Esophagus squamous epithelium (tissue), 5 donors: ENCODE results near the gene LIN7A. TPM values are rescaled to one million over a fixed set of nuclear protein-coding genes. Genes with fewer than 3 reads are reported as not detected.
A peak's percentile ranks its signal among the peaks of the same experiment; 100 is the strongest.

Experiments used
- DNase-seq: peaks from one replicate; lab custom pipeline; 2025; lab: John Stamatoyannopoulos, UW
- H3K27ac ChIP-seq, 4 donors: fragments of 200-600 bp; sonication (generic); one replicate each; pipeline ENCODE4 v1.5.1; 2016 to 2019; ENCODE audit warnings: mild to moderate bottlenecking in 1 of 4
- H3K27me3 ChIP-seq, 4 donors: fragments of 200-600 bp; sonication (generic); 1 replicate in 3 of 4; 2 replicates in 1 of 4; pipeline versions ENCODE4 v1.5.1 to v1.6.0; 2017 to 2021; ENCODE audit warnings: antibody characterized with exemption in 1 of 4
- H3K36me3 ChIP-seq, 3 donors: fragments of 200-600 bp; sonication (generic); one replicate each; pipeline ENCODE4 v1.5.1; 2016 to 2019
- H3K4me1 ChIP-seq, 3 donors: fragments of 200-600 bp; sonication (generic); one replicate each; pipeline ENCODE4 v1.5.1; 2017 to 2019
- H3K4me3 ChIP-seq, 4 donors: fragments of 200-600 bp; sonication (generic); 1 replicate in 3 of 4; 2 replicates in 1 of 4; pipeline ENCODE4 v1.5.1; 2016 to 2019; ENCODE audit warnings: mild to moderate bottlenecking in 2 of 4, moderate library complexity in 1 of 4
- H3K9me3 ChIP-seq, 3 donors: fragments of 200-600 bp; sonication (generic); one replicate each; pipeline ENCODE4 v1.5.1; 2016 to 2019
- CTCF ChIP-seq, 6 experiments: fragments of 450-650 bp in 4 of 6; fragments of 200-600 bp in 2 of 6; sonication (generic) in 2 of 6; IDR thresholded peaks; one replicate each; pipeline ENCODE4 v1.5.1; 2016 to 2019; ENCODE audit warnings: antibody characterized with exemption in 6 of 6, mild to moderate bottlenecking in 4 of 6, moderate library complexity in 4 of 6
- POLR2A ChIP-seq, 4 donors: fragments of 450-650 bp; IDR thresholded peaks; one replicate each; pipeline ENCODE4 v1.6.1; 2017; ENCODE audit warnings: antibody characterized with exemption in 4 of 4, mild to moderate bottlenecking in 4 of 4, moderate library complexity in 3 of 4
- WGBS, 2 donors: methylation state at CpG; one replicate each; pipeline ENCODE4 v1.1.5; 2018; 5-methylcytosine and 5-hydroxymethylcytosine counted together
- intact Hi-C: fragments of 100-400 bp; cut with DNase I; formaldehyde crosslinking; loops from one replicate; pipeline ENCODE4 v1.15.0; 2022
- total RNA-seq, 4 donors: library from RNA; depleted of rRNA; stranded (reverse); fragments of >200 nt; gene quantifications; one replicate each; pipeline ENCODE4 v1.1.0, GENCODE V29; 2016
- donor health status: DM: yes; HTN: yes; CAD: no.

Gene LIN7A
- total RNA-seq, 4 donors from 2014 or later = 0.49 to 2.7 (median 0.74) TPM

GRCh38 chr12:80770958-80771357 is 166.8 kb downstream of the LIN7A start:
- WGBS, 2 donors = 89 to 97% methylated on average over 2 of the region's 2 CpGs
- no peaks in the 10 kb centered on the region for H3K4me1 ChIP-seq
- H3K36me3 ChIP-seq = no peaks in the 10 kb centered on the region
- no peak overlapping the region for H3K27ac ChIP-seq
- H3K9me3 ChIP-seq = no peaks in the 10 kb centered on the region
- intact Hi-C loops = no loop called here
- H3K27me3 ChIP-seq = no peaks in the 10 kb centered on the region
- H3K4me3 ChIP-seq = no peak overlapping the region
- TF ChIP-seq POLR2A (IDR thresholded peaks at IDR 0.05) = no peak
- no peak for TF ChIP-seq CTCF (IDR thresholded peaks at IDR 0.05)
- DNase-seq = no peak

- Histone ChIP-seq H3K27me3 (no peaks in the 10 kb centered on the region), H3K36me3 (no peaks in the 10 kb centered on the region), H3K4me3 (no peak overlapping the region), H3K9me3 (no peaks in the 10 kb centered on the region), H3K4me1 (no peaks in the 10 kb centered on the region), H3K27ac (no peak overlapping the region)
- TF ChIP-seq CTCF (IDR thresholded peaks at IDR 0.05) (no peak), POLR2A (IDR thresholded peaks at IDR 0.05) (no peak)
- intact Hi-C loops = loop anchor here (10.0 kb wide), 2 partner anchors 295 to 355 kb away; no protein-coding TSS in a partner anchor
- no peak for DNase-seq
- WGBS, 2 donors = 25 to 26% methylated on average over 1 of the region's 1 CpG
Measured at GRCh38 chr12:80769553-80770140, 168.1 kb downstream of the LIN7A start.

DNA sequence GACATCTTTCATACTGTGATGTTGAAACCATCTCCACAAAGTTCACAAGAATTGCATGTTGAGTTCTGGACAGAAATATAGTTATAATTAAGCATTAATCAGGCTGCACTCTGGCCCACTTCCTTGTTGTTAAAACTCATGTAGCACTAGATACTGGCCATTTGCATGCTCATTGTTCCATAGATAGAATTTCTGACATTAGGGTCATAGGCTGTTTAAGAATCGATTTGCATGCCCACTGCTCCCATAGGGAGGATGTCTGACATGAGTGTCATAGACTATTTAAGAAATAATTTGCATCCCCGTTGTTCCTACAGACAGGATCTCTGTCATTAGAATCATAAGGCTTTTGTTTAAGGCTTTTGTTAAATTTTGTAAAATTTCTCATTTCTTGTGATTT is 170.8 kb downstream of the LIN7A start:
- TF ChIP-seq POLR2A (IDR thresholded peaks at IDR 0.05) (no peak), CTCF (IDR thresholded peaks at IDR 0.05) (no peak)
- 71 to 72% methylated on average over 2 of the region's 2 CpGs for WGBS, 2 donors
- intact Hi-C loops = loop anchor here (10.0 kb wide), 2 partner anchors 292 to 352 kb away; no protein-coding TSS in a partner anchor

DNA sequence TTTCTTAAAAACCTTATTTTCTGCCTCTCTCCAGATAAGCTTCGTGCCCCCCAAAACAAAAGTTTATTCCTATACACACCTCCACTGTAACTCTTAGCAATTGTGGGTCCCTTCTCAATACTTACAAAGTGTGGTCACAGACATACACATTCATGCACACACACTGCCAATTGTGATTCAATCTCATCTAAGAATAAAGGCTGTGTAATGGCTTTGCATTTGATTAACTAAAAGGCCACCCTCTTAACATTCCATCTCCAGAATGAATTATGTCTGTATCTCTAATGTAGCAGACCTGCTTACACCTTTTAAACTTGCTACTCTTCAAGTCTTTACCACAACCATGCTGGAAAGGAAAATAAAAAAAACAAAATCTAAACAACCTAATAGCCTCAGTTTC is 171.5 kb downstream of the LIN7A start:
- Histone ChIP-seq H3K36me3 (no peaks in the 10 kb centered on the region), H3K9me3 (no peaks in the 10 kb centered on the region), H3K4me3 (no peak overlapping the region), H3K4me1 (no peaks in the 10 kb centered on the region), H3K27ac (no peak overlapping the region), H3K27me3 (no peaks in the 10 kb centered on the region)
- DNase-seq = no peak
- intact Hi-C loops = loop anchor here (10.0 kb wide), 2 partner anchors 291 to 351 kb away; no protein-coding TSS in a partner anchor
- TF ChIP-seq CTCF (IDR thresholded peaks at IDR 0.05) = no peak
- no peak for TF ChIP-seq POLR2A (IDR thresholded peaks at IDR 0.05)
- 89 to 95% methylated on average over 1 of the region's 1 CpG for WGBS, 2 donors

More for the DNA sequence above, 170.8 kb downstream of the LIN7A start:
- H3K27ac ChIP-seq = no peak overlapping the region
- no peaks in the 10 kb centered on the region for H3K27me3 ChIP-seq
- H3K36me3 ChIP-seq = no peaks in the 10 kb centered on the region
- no peak overlapping the region for H3K4me3 ChIP-seq
- H3K9me3 ChIP-seq = no peaks in the 10 kb centered on the region
- no peaks in the 10 kb centered on the region for H3K4me1 ChIP-seq
- DNase-seq = no peak

DNA sequence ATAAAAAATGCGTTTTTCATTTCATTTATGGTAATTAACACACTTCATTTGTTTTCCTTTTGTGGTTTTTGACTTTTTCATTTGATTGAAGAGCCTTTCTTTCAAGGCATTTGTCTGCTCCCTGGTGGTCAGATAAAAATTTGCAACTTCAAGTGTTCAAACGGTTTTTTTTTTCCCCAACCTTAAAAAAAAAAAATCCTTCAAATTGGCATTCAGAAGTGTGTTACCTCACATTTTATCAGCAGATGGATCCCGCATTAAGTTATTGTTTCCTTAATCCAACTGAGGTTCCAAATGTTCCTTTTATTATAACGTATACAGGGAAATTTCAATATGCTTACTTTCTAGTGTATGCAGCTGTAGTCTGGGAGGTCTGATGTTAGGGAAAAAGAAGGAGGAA is 173.9 kb downstream of the LIN7A start:
- WGBS, 2 donors = 3 to 5% methylated on average over 4 of the region's 4 CpGs
- no peaks in the 10 kb centered on the region for H3K27me3 ChIP-seq
- H3K9me3 ChIP-seq = no peaks in the 10 kb centered on the region
- H3K4me3 ChIP-seq = no peak overlapping the region
- intact Hi-C loops = loop anchor here (10.0 kb wide), 2 partner anchors 289 to 349 kb away; no protein-coding TSS in a partner anchor
- TF ChIP-seq POLR2A (IDR thresholded peaks at IDR 0.05) (no peak), CTCF (IDR thresholded peaks at IDR 0.05) (peak; percentile 26 to 47 (median 34))
- no peak overlapping the region for H3K27ac ChIP-seq
- no peak for DNase-seq
- H3K4me1 ChIP-seq = no peaks in the 10 kb centered on the region
- no peaks in the 10 kb centered on the region for H3K36me3 ChIP-seq
